ENCODE results near the gene CTNNAL1.

The CTNNAL1 gene

GRCh38 chr9:108956022-108956630, 57.2 kb downstream of the CTNNAL1 start:
- no peak overlapping the region for H3K27ac ChIP-seq
- H3K4me3 ChIP-seq = no peak overlapping the region
- TF ChIP-seq CTCF (IDR thresholded peaks at IDR 0.05) = no peak
- no peak for DNase-seq (ENCODE audit: low spot score)

- no peak for DNase-seq (ENCODE audit: low spot score)
- peak overlapping the region; percentile 56 to 73 for H3K27ac ChIP-seq
- H3K4me3 ChIP-seq = no peak overlapping the region
- peak; percentile 50 for TF ChIP-seq CTCF (IDR thresholded peaks at IDR 0.05)
Measured at GRCh38 chr9:108953983-108954574, 59.2 kb downstream of the CTNNAL1 start.

GRCh38 chr9:108951578-108951977, 61.7 kb downstream of the CTNNAL1 start:
- no peak for TF ChIP-seq CTCF (IDR thresholded peaks at IDR 0.05)
- no peak for DNase-seq (ENCODE audit: low spot score)
- no peak overlapping the region for H3K4me3 ChIP-seq
- H3K27ac ChIP-seq = no peak overlapping the region

DNA sequence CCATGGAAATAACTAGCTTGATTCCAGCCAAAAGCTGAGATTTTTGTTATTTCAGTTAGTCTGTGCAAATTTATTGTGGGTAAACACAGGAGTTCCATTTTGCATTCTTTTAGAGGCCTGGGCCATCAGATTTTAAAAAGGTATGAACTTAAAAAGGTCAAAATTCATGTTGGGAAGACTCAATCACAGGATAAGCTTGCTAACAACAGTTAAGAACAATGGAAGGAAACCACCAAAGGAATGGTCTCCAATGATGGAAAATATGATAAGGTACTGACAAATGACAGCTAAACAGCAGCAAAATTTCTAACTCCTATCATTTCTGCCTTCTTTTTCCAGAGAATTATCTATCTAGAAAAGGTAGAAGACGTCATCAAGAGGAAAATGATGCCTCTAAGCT, 63.1 kb downstream of the CTNNAL1 start:
- no peak for DNase-seq (ENCODE audit: low spot score)
- Histone ChIP-seq H3K27ac (no peak overlapping the region), H3K4me3 (no peak overlapping the region)
- TF ChIP-seq CTCF (IDR thresholded peaks at IDR 0.05) = no peak

GRCh38 chr9:108939975-108940374, 73.3 kb downstream of the CTNNAL1 start:
- no peak for DNase-seq (ENCODE audit: low spot score)
- no peak overlapping the region for H3K27ac ChIP-seq
- H3K4me3 ChIP-seq = no peak overlapping the region
- no peak for TF ChIP-seq CTCF (IDR thresholded peaks at IDR 0.05)

GRCh38 chr9:108937561-108938305, 75.6 kb downstream of the CTNNAL1 start:
- Histone ChIP-seq H3K27ac (no peak overlapping the region), H3K4me3 (no peak overlapping the region)
- no peak for DNase-seq (ENCODE audit: low spot score)
- TF ChIP-seq CTCF (IDR thresholded peaks at IDR 0.05) = no peak
